Mesendoderm (in vitro differentiated cells): ENCODE results near the gene KCNA5.

Experiments used
- DNase-seq: peaks from one replicate; pipeline ENCODE4 v3.0.0; 2013
- H2AK5ac ChIP-seq: 2 replicates; pipeline ENCODE4 v1.6.1; 2013; ENCODE audit warnings: low read length, inconsistent platforms
- H2BK120ac ChIP-seq: 2 replicates; pipeline ENCODE4 v1.6.1; 2013; ENCODE audit warnings: low read depth, mild to moderate bottlenecking, low read length, moderate library complexity, mixed read lengths
- H2BK15ac ChIP-seq: replicated peaks from 2 replicates; pipeline ENCODE4 v1.6.1; 2013; ENCODE audit warnings: low read depth, mild to moderate bottlenecking, moderate library complexity
- H2BK5ac ChIP-seq: 2 replicates; pipeline ENCODE4 v1.6.1; 2013; ENCODE audit warnings: low read length, inconsistent platforms
- H3K18ac ChIP-seq: 2 replicates; pipeline ENCODE4 v1.6.1; 2013; ENCODE audit warnings: mild to moderate bottlenecking, low read length, mixed read lengths
- H3K23ac ChIP-seq: one replicate; pipeline ENCODE4 v1.6.1; 2013; ENCODE audit warnings: low read length
- H3K27ac ChIP-seq: 2 replicates; pipeline ENCODE4 v1.5.1; 2013; ENCODE audit warnings: low read depth, mild to moderate bottlenecking, inconsistent platforms, low read length, moderate library complexity
- H3K27me3 ChIP-seq: 2 replicates; pipeline ENCODE4 v1.6.1; 2013; ENCODE audit warnings: low read length, control low read depth, mild to moderate bottlenecking, inconsistent platforms; ENCODE audit not compliant: insufficient read depth, poor library complexity
- H3K36me3 ChIP-seq: 2 replicates; pipeline ENCODE4 v1.6.1; 2013; ENCODE audit warnings: low read length, inconsistent platforms; ENCODE audit not compliant: control insufficient read depth, insufficient read depth
- H3K4ac ChIP-seq: one replicate; pipeline ENCODE4 v1.6.1; 2013; ENCODE audit warnings: low read depth, mild to moderate bottlenecking, low read length, moderate library complexity
- H3K4me1 ChIP-seq: 2 replicates; pipeline ENCODE4 v1.6.1; 2013; ENCODE audit warnings: low read depth, low read length, inconsistent platforms; ENCODE audit not compliant: control insufficient read depth
- H3K4me2 ChIP-seq: 2 replicates; pipeline ENCODE4 v1.6.1; 2013; ENCODE audit warnings: low read length
- H3K4me3 ChIP-seq: 2 replicates; pipeline ENCODE4 v1.5.1; 2013; ENCODE audit warnings: mild to moderate bottlenecking, low read length
- H3K56ac ChIP-seq: one replicate; pipeline ENCODE4 v1.6.1; 2013; ENCODE audit warnings: low read length
- H3K79me1 ChIP-seq: 2 replicates; pipeline ENCODE4 v1.6.1; 2013; ENCODE audit warnings: low read length, inconsistent platforms
- H3K79me2 ChIP-seq: 2 replicates; pipeline ENCODE4 v1.6.1; 2013; ENCODE audit warnings: mild to moderate bottlenecking, low read length; ENCODE audit not compliant: control insufficient read depth, insufficient read depth
- H3K9ac ChIP-seq: 2 replicates; pipeline ENCODE4 v1.6.1; 2013; ENCODE audit warnings: low read length, inconsistent platforms
- H4K5ac ChIP-seq: one replicate; pipeline ENCODE4 v1.6.1; 2013; ENCODE audit warnings: low read length
- H4K8ac ChIP-seq: one replicate; pipeline ENCODE4 v1.6.1; 2013; ENCODE audit warnings: low read depth, mild to moderate bottlenecking, control low read depth, low read length, moderate library complexity
- WGBS: extraction: QIAGEN DNeasy Blood & Tissue Kit; methylation state at CpG from one replicate; pipeline ENCODE4 v1.1.7; 2013; ENCODE audit warnings: low lambda C conversion rate, missing lambda C conversion rate; ENCODE audit not compliant: insufficient coverage; ENCODE audit errors: extremely low coverage; 5-methylcytosine and 5-hydroxymethylcytosine counted together

The KCNA5 gene

DNA sequence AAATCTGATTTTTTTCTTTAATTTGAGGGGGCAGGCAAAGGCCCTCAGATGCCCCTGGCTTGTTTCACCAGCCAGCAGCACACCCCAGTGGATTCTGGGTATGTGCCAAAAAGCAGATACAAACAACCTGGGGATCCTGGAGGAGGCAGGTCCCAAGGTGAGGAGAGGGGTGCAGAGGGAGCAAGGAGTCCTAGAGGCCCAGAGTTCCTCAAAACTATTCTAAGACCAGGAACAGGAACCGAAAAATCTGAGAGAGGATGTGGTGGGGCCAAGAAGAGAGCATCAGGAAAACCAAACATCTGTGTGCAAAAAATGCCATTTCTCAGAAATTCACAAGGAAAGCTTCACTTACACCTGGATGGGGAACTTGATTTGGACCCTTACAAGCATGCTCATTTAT lies 8.2 kb downstream of the KCNA5 start:
- H3K4ac ChIP-seq, result no peak overlapping the region
- no peaks in the 10 kb centered on the region for H3K27me3 ChIP-seq
- H3K27ac ChIP-seq, result no peak overlapping the region
- H3K36me3 ChIP-seq, result no peaks in the 10 kb centered on the region
- no peak overlapping the region for H3K4me2 ChIP-seq
- no peaks in the 10 kb centered on the region for H3K79me1 ChIP-seq
- DNase-seq, result no peak
- H2BK120ac ChIP-seq, result no peak overlapping the region
- H3K4me1 ChIP-seq, result no peaks in the 10 kb centered on the region
- H4K5ac ChIP-seq, result no peak overlapping the region
- no peak overlapping the region for H3K9ac ChIP-seq
- no peaks in the 10 kb centered on the region for H3K79me2 ChIP-seq
- H2BK15ac ChIP-seq, result no peak overlapping the region
- H2BK5ac ChIP-seq, result no peak overlapping the region
- H3K18ac ChIP-seq, result no peak overlapping the region
- no CpG with 5 or more reads among the region's 1 CpG for WGBS
- no peak overlapping the region for H4K8ac ChIP-seq
- no peak overlapping the region for H3K4me3 ChIP-seq
- H3K56ac ChIP-seq, result no peak overlapping the region
- no peak overlapping the region for H2AK5ac ChIP-seq
- no peak overlapping the region for H3K23ac ChIP-seq

GRCh38 chr12:5052348-5052747 lies 8.7 kb downstream of the KCNA5 start:
- Histone ChIP-seq H3K27ac (no peak overlapping the region), H2AK5ac (no peak overlapping the region), H3K4me2 (no peak overlapping the region), H3K4me1 (no peaks in the 10 kb centered on the region), H4K8ac (no peak overlapping the region), H3K79me1 (no peaks in the 10 kb centered on the region), H2BK120ac (no peak overlapping the region), H2BK15ac (no peak overlapping the region), H2BK5ac (no peak overlapping the region), H3K23ac (no peak overlapping the region), H3K36me3 (no peaks in the 10 kb centered on the region), H3K18ac (no peak overlapping the region), H3K27me3 (no peaks in the 10 kb centered on the region), H3K9ac (no peak overlapping the region), H3K4me3 (no peak overlapping the region), H3K79me2 (no peaks in the 10 kb centered on the region), H3K56ac (no peak overlapping the region), H3K4ac (no peak overlapping the region), H4K5ac (no peak overlapping the region)
- DNase-seq, result no peak
- WGBS, result no CpG with 5 or more reads among the region's 4 CpGs

DNA sequence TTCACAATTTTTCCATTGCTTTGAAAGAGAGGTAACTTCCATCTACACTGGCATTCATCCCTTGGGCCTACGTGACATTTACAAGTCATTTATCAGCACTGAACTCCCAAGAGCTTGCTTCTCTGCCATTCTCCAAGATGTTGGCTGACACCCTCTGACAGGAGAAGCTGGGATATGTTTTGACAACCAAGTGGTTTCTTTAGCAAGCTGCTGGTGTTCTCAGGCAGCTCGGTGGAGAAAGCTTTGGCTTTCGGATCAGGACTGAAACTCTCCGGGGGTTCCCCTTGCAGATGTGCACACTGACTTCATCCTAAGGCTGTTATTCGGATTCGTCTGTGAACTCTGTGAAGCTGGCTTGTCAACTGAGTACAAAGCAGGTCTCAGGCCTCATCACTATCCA lies 15.7 kb downstream of the KCNA5 start:
- no CpG with 5 or more reads among the region's 6 CpGs for WGBS
- H3K27ac ChIP-seq, result no peak overlapping the region

DNA sequence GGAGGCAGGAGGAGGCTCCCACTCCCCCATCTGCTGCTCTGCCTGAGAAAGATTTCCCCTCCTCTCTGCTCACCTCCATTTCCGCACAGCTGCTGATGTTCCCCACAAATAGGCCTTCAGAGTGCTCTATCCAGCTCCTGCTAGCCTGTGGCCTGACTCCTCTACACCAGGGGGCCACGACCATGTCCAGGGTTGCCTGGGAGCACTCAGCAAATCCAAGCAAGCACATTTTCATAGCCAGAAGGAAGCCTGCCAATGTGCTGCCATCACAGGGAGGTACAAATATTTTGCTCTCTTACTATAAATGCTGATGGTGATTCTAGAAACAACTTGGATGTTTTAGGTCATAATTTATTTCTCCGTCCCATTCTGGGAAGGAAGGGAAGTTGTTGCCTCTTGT lies 17.3 kb downstream of the KCNA5 start:
- Histone ChIP-seq H2BK5ac (no peak overlapping the region), H2BK120ac (no peak overlapping the region), H3K4ac (no peak overlapping the region), H3K56ac (no peak overlapping the region), H3K36me3 (no peaks in the 10 kb centered on the region), H3K4me2 (no peak overlapping the region), H3K4me3 (no peak overlapping the region), H3K27ac (no peak overlapping the region), H4K5ac (no peak overlapping the region), H2BK15ac (no peak overlapping the region), H3K18ac (no peak overlapping the region), H3K79me1 (no peaks in the 10 kb centered on the region), H3K79me2 (no peaks in the 10 kb centered on the region), H2AK5ac (no peak overlapping the region), H3K4me1 (no peaks in the 10 kb centered on the region), H3K27me3 (no peaks in the 10 kb centered on the region), H3K9ac (no peak overlapping the region), H3K23ac (no peak overlapping the region), H4K8ac (no peak overlapping the region)
- no CpG with 5 or more reads among the region's 3 CpGs for WGBS
- DNase-seq, result no peak

More for the DNA sequence above, 15.7 kb downstream of the KCNA5 start:
- no peaks in the 10 kb centered on the region for H3K36me3 ChIP-seq
- no peak overlapping the region for H4K8ac ChIP-seq
- H3K79me2 ChIP-seq, result no peaks in the 10 kb centered on the region
- H3K4me3 ChIP-seq, result no peak overlapping the region
- H4K5ac ChIP-seq, result no peak overlapping the region
- H2BK120ac ChIP-seq, result no peak overlapping the region
- H3K23ac ChIP-seq, result no peak overlapping the region
- H2BK5ac ChIP-seq, result no peak overlapping the region
- H3K4me1 ChIP-seq, result no peaks in the 10 kb centered on the region
- no peaks in the 10 kb centered on the region for H3K79me1 ChIP-seq
- no peaks in the 10 kb centered on the region for H3K27me3 ChIP-seq
- H3K4ac ChIP-seq, result no peak overlapping the region
- H2AK5ac ChIP-seq, result no peak overlapping the region
- no peak overlapping the region for H2BK15ac ChIP-seq
- no peak overlapping the region for H3K4me2 ChIP-seq
- no peak for DNase-seq
- H3K9ac ChIP-seq, result no peak overlapping the region
- no peak overlapping the region for H3K56ac ChIP-seq
- no peak overlapping the region for H3K18ac ChIP-seq

DNA sequence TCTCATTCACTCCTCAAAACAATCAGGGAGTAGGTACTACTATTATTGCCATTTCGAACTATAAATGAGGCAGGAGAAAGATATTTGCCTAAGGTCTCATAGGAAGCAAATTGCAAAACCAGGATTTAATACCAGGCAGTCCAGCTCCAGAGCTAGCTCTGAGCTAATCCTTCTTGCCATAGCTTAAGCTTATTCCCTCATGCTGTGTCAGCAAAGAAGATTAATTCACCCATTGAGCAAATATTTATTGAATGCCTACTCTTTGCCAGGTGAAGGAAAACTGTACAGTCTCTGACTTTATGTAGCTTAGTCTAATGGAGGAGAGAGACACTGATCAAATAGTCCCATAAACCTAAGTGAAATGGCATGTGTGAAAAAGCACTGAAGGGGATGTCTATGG lies 19.5 kb downstream of the KCNA5 start:
- no peaks in the 10 kb centered on the region for H3K27me3 ChIP-seq
- H2BK5ac ChIP-seq, result no peak overlapping the region
- WGBS, result no CpG with 5 or more reads among the region's 1 CpG
- H4K8ac ChIP-seq, result no peak overlapping the region
- no peak overlapping the region for H4K5ac ChIP-seq
- no peak for DNase-seq
- no peaks in the 10 kb centered on the region for H3K79me1 ChIP-seq
- no peak overlapping the region for H3K4ac ChIP-seq
- no peaks in the 10 kb centered on the region for H3K79me2 ChIP-seq
- no peak overlapping the region for H3K18ac ChIP-seq
- H3K56ac ChIP-seq, result no peak overlapping the region
- H3K4me2 ChIP-seq, result no peak overlapping the region
- no peak overlapping the region for H2BK120ac ChIP-seq
- H3K36me3 ChIP-seq, result no peaks in the 10 kb centered on the region
- no peak overlapping the region for H3K23ac ChIP-seq
- H3K4me1 ChIP-seq, result no peaks in the 10 kb centered on the region
- no peak overlapping the region for H2AK5ac ChIP-seq
- H2BK15ac ChIP-seq, result no peak overlapping the region
- no peak overlapping the region for H3K9ac ChIP-seq
- no peak overlapping the region for H3K4me3 ChIP-seq
- no peak overlapping the region for H3K27ac ChIP-seq

- no peak overlapping the region for H2BK15ac ChIP-seq
- WGBS, result no CpG with 5 or more reads among the region's 3 CpGs
Measured at GRCh38 chr12:5064913-5065490, 21.3 kb downstream of the KCNA5 start.

More at GRCh38 chr12:5064913-5065490, 21.3 kb downstream of the KCNA5 start:
- Histone ChIP-seq H3K4me1 (peaks cover 5% of the 10 kb centered on the region), H4K5ac (no peak overlapping the region), H3K4me2 (no peak overlapping the region), H3K9ac (no peak overlapping the region), H2BK120ac (no peak overlapping the region), H3K56ac (no peak overlapping the region), H3K4me3 (no peak overlapping the region), H3K27ac (no peak overlapping the region), H3K27me3 (no peaks in the 10 kb centered on the region), H2BK5ac (no peak overlapping the region), H3K18ac (no peak overlapping the region), H3K4ac (no peak overlapping the region), H3K79me1 (no peaks in the 10 kb centered on the region), H3K36me3 (no peaks in the 10 kb centered on the region), H3K79me2 (no peaks in the 10 kb centered on the region), H3K23ac (no peak overlapping the region), H4K8ac (no peak overlapping the region), H2AK5ac (no peak overlapping the region)
- DNase-seq, result no peak
